ENCODE results near the gene DPYSL5.
"Not testable (repeated sequence)": the region's sequence is repeated elsewhere in the genome, so short reads cannot be mapped to it uniquely, and the experiment has no call there.

Gene DPYSL5

GRCh38 chr2:26876260-26876659, 28.3 kb downstream of the DPYSL5 start:
- DNase-seq = no peak

GRCh38 chr2:26877276-26877675, 29.3 kb downstream of the DPYSL5 start:
- no peak for DNase-seq

GRCh38 chr2:26880161-26880560, 32.2 kb downstream of the DPYSL5 start:
- DNase-seq = no peak

DNA sequence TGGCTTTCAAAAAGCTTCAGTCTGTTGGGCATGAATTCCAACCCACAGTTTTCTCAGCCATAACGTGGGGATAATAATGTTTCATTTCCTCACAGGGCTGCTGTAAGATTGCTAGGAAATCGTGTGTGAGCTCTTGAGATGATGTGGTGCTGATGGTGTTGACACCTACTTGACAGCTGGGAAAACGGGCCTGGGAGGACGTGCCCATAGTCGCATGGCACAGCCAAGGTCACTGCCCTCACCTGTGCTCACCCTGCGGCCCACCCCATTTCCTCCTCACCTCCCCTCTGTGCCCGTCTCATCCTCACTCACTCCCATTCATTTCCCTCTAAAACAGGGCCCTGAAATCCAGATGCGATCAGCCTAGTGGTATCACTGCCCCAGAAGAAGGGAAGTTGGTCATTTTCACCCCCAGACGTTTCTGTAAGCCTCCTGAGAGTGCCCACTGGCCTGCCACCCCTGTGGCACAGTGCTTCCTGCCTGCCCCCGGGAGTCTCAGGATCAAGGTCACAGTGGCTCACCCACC, 33.0 kb downstream of the DPYSL5 start:
- no peak for DNase-seq

DNA sequence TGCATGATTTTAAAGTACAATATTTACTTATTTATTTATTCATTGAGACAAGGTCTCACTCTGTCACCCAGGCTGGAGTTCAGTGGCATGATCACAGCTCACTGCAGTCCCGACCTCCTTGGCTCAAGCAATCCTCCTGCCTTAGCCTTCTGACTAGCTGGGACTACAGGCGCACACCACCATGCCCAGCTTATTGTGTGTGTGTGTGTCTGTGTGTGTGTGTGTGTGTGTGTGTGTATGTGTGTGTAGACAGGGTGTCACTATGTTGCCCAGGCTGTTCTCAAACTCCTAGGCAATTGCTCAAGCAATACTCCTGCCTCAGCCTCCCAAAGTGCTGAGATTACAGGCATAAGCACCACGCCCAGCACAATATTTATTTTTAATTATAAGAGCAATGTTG, 34.3 kb downstream of the DPYSL5 start:
- not testable (repeated sequence) for DNase-seq

DNA sequence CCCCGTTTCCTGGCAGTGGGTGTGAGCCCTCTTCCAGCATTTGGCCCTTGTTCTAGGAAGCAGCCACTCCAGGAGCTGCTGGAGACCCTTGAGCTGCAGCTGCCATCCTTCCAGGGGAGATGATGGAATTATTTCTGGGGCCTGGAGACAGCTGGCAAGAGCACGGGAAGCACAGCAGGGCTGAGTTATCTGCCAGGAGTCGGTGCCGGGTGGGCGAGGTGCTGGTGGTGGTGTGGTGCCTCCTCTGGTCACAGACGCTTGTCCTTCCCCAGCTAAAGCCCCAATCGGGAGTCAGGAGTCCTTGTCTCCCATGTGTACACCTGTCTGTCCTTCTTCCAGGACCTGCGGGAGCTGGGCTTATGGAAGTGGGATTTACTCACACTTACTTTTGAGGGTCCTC, 36.0 kb downstream of the DPYSL5 start:
- DNase-seq = no peak

DNA sequence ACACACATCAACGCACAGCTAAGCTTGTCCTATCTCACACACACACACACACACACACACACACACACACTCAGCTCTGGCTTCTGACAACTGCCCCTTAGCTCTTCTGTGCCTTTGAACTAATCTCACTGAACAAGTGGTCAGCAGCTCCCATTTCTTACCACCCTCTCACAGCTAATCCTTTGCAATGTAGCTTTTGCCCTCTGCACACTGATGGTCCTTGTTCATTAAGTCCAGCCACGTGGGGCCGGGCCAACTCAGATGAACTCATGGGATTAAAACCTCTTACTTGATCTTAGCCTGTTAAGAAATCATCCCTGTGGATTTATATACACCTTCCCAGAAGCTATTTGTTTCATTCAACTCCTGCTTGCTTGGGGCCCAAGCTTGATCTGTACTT, 36.6 kb downstream of the DPYSL5 start:
- DNase-seq = no peak

- no peak for DNase-seq
Measured at GRCh38 chr2:26885651-26886329, 37.9 kb downstream of the DPYSL5 start.

GRCh38 chr2:26886736-26887135, 38.8 kb downstream of the DPYSL5 start:
- DNase-seq = no peak

- DNase-seq = no peak
Measured at GRCh38 chr2:26887151-26887550, 39.2 kb downstream of the DPYSL5 start.

GRCh38 chr2:26889796-26890195, 41.9 kb downstream of the DPYSL5 start:
- no peak for DNase-seq

DNA sequence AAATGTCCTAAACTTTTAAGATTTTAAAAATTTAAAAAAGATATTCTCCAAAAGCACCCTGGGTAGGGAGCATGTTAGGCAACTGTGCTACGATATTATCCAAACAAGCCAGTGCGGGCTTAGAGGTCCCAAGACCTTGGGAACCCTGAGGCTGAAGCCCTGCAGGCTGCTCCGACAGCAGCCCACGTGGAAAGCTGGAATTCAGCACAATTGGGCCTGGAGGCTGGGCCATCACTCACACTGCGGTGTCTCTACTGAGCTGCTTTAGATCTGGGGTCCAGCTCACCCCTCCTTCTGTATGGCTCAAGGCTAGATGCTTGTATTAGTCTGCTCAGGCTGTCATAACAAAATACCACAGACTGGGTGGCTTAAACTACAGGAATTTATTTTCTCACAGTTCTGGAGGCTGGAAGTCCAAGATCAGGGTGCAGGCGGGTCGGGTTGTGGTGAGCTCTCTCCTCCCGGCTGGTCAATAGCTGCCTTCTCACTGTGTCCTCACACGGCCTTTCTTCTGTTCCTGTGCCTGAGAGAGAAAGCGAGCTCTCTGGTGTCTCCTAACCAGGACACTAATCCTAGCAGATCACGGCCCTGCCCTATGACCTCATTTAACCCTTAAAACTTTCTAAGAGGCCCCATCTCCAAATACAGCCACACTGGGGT, 42.5 kb downstream of the DPYSL5 start:
- no peak for DNase-seq

GRCh38 chr2:26892133-26892532, 44.2 kb downstream of the DPYSL5 start:
- no peak for DNase-seq

DNA sequence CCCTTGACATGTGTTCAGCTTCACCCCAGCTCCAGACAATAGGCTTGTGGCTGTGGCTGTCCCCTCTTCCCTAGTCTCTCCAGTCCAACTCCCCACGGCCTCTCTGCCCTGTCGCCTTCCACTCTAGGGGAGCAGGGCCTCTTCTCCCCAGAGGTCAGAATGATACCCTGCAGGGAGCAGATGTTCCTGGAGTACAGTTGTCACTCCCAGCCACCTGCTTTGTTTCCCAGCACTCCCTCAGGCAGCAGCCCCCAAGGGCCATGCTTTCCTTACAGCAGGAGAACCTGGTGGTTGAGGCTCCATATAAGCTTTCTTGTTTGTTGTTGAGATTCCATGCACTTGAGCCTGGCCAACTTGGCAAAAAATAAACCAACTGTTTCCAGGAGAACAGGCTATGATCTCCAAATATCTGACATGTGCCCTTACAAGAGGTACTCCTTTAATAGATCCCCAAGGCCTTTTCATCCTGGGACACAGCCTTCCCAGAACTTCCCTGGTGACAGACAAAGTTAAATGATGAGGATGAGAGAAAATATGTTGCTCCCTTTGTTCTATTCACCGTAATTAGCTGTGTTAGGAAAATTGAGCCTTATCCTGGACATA, 45.1 kb downstream of the DPYSL5 start:
- DNase-seq = no peak

- DNase-seq = no peak
Measured at GRCh38 chr2:26894136-26894535, 46.2 kb downstream of the DPYSL5 start.

DNA sequence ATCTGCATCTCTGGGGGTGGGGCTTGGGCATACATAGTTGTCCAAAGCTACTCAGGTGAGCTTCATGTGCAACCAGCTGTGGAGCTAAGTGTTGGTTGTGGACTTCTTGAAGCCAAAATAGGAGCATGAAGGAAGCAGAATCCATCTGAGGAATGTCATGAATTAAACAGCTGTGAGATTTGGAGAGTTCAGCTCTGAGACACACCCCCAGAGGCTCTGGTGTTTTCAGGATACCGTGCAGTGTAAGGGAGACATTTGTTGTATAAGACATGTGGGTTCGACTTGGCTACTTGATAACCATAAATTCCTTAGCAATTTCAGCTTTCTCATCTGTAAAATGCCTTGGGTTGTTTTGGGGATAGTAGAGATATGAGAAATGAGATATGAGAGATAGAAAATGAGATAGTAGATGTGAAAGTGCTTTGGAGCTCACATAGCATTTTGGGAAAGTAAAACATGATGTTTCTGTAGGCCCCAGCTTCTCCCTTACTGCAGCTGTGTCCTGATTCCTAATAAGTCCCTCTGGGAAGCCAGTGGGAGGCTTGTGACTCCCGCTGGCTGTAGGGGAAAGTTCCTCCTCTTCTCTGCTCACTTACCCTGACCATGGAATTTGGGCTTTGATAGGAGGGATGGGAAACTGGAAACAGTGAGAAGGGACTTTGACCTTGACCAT, 50.0 kb downstream of the DPYSL5 start:
- no peak for DNase-seq

- no peak for DNase-seq
Measured at GRCh38 chr2:26898480-26899078, 50.6 kb downstream of the DPYSL5 start.

GRCh38 chr2:26899500-26900164, 51.7 kb downstream of the DPYSL5 start:
- no peak for DNase-seq

- no peak for DNase-seq
Measured at GRCh38 chr2:26900831-26901321, 52.9 kb downstream of the DPYSL5 start.

GRCh38 chr2:26901326-26902183, 53.6 kb downstream of the DPYSL5 start:
- DNase-seq = no peak

DNA sequence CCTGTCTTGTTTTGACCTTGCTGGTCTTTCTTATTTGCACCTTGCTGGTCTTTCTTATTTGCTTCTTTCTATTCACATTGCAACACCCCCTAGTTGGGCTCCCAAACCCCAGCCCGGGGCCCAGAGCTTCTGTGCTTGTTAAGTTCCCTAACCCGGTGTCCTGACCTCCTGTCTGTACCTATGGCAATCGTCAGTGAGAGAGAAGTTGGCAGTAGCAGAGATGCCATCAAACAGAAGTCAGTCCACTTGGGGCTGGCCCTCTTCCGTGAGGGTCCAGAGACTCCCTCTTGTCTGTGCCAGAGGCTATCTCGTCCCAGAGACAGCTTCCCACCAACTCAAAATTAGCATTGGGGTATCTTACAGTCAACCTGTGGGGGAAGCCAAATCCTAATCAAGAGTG, 55.7 kb downstream of the DPYSL5 start:
- no peak for DNase-seq

All from NK-92 treated with Interleukin-12 subunit alpha and Interleukin-12 subunit beta, amount 100 ng/mL, for 24 hours (cell line).